GM12878 (cell line): Measurements from ENCODE around the gene SRI. TPM values are rescaled to one million over a fixed set of nuclear protein-coding genes. Genes with fewer than 3 reads are reported as not detected.

Source experiments
- ATF7 ChIP-seq: fragments of 450-650 bp; IDR thresholded peaks from 2 replicates; pipeline ENCODE4 v1.6.1; 2016; ENCODE audit warnings: low read depth, mild to moderate bottlenecking
- CBX3 ChIP-seq: fragments of 200-600 bp; sonication (generic); IDR thresholded peaks from 2 replicates; pipeline ENCODE4 v1.6.1; 2016; ENCODE audit warnings: low read depth, borderline replicate concordance
- CHD2 ChIP-seq: IDR thresholded peaks from 2 replicates; pipeline ENCODE4 v1.6.1; 2011; ENCODE audit warnings: low read depth, low read length, improper control_type of control experiment, borderline replicate concordance
- CREM ChIP-seq: IDR thresholded peaks from 2 replicates; pipeline ENCODE4 v1.6.1; 2014; ENCODE audit warnings: antibody characterized with exemption, low read depth
- DPF2 ChIP-seq: fragments of 450-650 bp; IDR thresholded peaks from 2 replicates; pipeline ENCODE4 v1.6.1; 2017; ENCODE audit warnings: mild to moderate bottlenecking
- ELK1 ChIP-seq: IDR thresholded peaks from 2 replicates; pipeline ENCODE4 v1.6.1; 2012; ENCODE audit warnings: low read depth, low read length, improper control_type of control experiment
- EP300 ChIP-seq, 2 experiments: fragments of 150-350 bp in 1 of 2; IDR thresholded peaks; 2 replicates each; pipeline ENCODE4 v1.6.1; 2011 to 2012; ENCODE audit warnings: low read depth in 2 of 2, low read length in 2 of 2, borderline replicate concordance in 1 of 2, improper control_type of control experiment in 1 of 2, inconsistent platforms in 1 of 2; ENCODE audit not compliant: control insufficient read depth in 1 of 2
- ESRRA ChIP-seq: IDR thresholded peaks from 2 replicates; pipeline ENCODE4 v1.6.1; 2012; ENCODE audit warnings: mild to moderate bottlenecking, low read length, improper control_type of control experiment
- IKZF1 ChIP-seq: fragments of 450-650 bp; conservative IDR thresholded peaks from 2 replicates; pipeline ENCODE4 v1.6.1; 2017; ENCODE audit warnings: antibody characterized with exemption, mild to moderate bottlenecking
- IKZF2 ChIP-seq, 2 experiments: fragments of 450-650 bp; IDR thresholded peaks; 2 replicates each; pipeline ENCODE4 v1.6.1; 2017; ENCODE audit warnings: mild to moderate bottlenecking in 2 of 2, moderate library complexity in 2 of 2
- IRF3 ChIP-seq: fragments of 450-650 bp; IDR thresholded peaks from 2 replicates; pipeline ENCODE4 v1.6.1; 2014; ENCODE audit warnings: mild to moderate bottlenecking
- MEF2A ChIP-seq: IDR thresholded peaks from 2 replicates; pipeline ENCODE4 v1.6.1; 2011; ENCODE audit warnings: low read depth, mild to moderate bottlenecking, low read length, moderate library complexity; ENCODE audit not compliant: insufficient read depth
- MEF2B ChIP-seq: fragments of 450-650 bp; IDR thresholded peaks from 2 replicates; pipeline ENCODE4 v1.6.1; 2018; ENCODE audit warnings: mild to moderate bottlenecking, moderate library complexity; ENCODE audit not compliant: partially characterized antibody, poor library complexity, severe bottlenecking
- MLLT1 ChIP-seq: fragments of 450-650 bp; IDR thresholded peaks from 2 replicates; pipeline ENCODE4 v1.6.1; 2016; ENCODE audit warnings: mild to moderate bottlenecking
- MTA2 ChIP-seq: fragments of 450-650 bp; IDR thresholded peaks from 2 replicates; pipeline ENCODE4 v1.6.1; 2016; ENCODE audit warnings: low read depth, mild to moderate bottlenecking, moderate library complexity
- NBN ChIP-seq: fragments of 450-650 bp; IDR thresholded peaks from 2 replicates; pipeline ENCODE4 v1.6.1; 2016
- RUNX3 ChIP-seq: IDR thresholded peaks from 2 replicates; pipeline ENCODE4 v1.6.1; 2012; ENCODE audit warnings: low read length, inconsistent platforms
- SKIL ChIP-seq: fragments of 450-650 bp; IDR thresholded peaks from 2 replicates; pipeline ENCODE4 v1.6.1; 2017; ENCODE audit warnings: mild to moderate bottlenecking, low read depth, inconsistent platforms; ENCODE audit not compliant: poor library complexity, severe bottlenecking
- SUZ12 ChIP-seq: fragments of 200-600 bp; sonication (generic); IDR thresholded peaks from one replicate; pipeline ENCODE4 v1.6.1; 2018; ENCODE audit warnings: antibody characterized with exemption, mild to moderate bottlenecking; ENCODE audit not compliant: unreplicated experiment
- ZNF24 ChIP-seq: fragments of 450-650 bp; IDR thresholded peaks from 2 replicates; pipeline ENCODE4 v1.6.1; 2017; ENCODE audit warnings: antibody characterized with exemption, mild to moderate bottlenecking
- ZNF274 ChIP-seq: IDR thresholded peaks from one replicate; pipeline ENCODE4 v1.8.0; 2011; ENCODE audit not compliant: insufficient read length, insufficient read depth
- ZZZ3 ChIP-seq: IDR thresholded peaks from 2 replicates; pipeline ENCODE4 v1.6.1; 2011; ENCODE audit warnings: low read depth; ENCODE audit not compliant: control insufficient read depth, insufficient read length
- polyA plus RNA-seq, 11 experiments: library from polyadenylated mRNA; depleted of rRNA in 4 of 11; unstranded in 6 of 11; stranded (reverse) in 5 of 11; fragments of >200 nt; fragmentation: Nextera tagmentation in 4 of 11; fragmentation: Illumina TruSeq in 1 of 11; extraction: Ambion mirVana in 4 of 11; extraction: Trizol in 1 of 11; gene quantifications; 1 replicate in 1 of 11; 2 replicates in 10 of 11; pipeline versions ENCODE4 v1.2.1 to v1.2.3, GENCODE V29; 2011 to 2016; ENCODE audit warnings: inconsistent platforms in 2 of 11, missing spikeins in 2 of 11, low read depth in 1 of 11
- total RNA-seq, 4 experiments: library from RNA; depleted of rRNA in 3 of 4; stranded (reverse); fragments of >200 nt in 3 of 4; fragmentation: Illumina TruSeq in 1 of 4; extraction: Trizol in 1 of 4; gene quantifications; 2 replicates each; pipeline versions ENCODE4 v1.2.1 to v1.2.3, GENCODE V29; 2013 to 2021

The SRI gene
- total and polyA plus RNA-seq, 10 of the 15 experiments (the other 5 are each of a cell fraction or from before 2014, with no cell fraction given), result 94.7 to 588 (median 242) TPM

GRCh38 chr7:88184848-88185304 is 35.0 kb downstream of the SRI start (continued):
- TF ChIP-seq RUNX3, result 0 out of 2 replicates have a peak, but pooled peaks have one; percentile 16
- no peak for TF ChIP-seq ZNF274
- TF ChIP-seq ATF7, result peak; percentile 41; the same call in 1 of the 2 replicates
- TF ChIP-seq MEF2A, result no peak
- peak; percentile 55 for TF ChIP-seq DPF2
- TF ChIP-seq IKZF1, result peak; percentile 54
- no peak for TF ChIP-seq SUZ12
- TF ChIP-seq ZZZ3, result no peak
- no peak for TF ChIP-seq ESRRA
- peak; percentile 66 for TF ChIP-seq SKIL
- TF ChIP-seq MLLT1, result peak; percentile 42; the same call in 1 of the 2 replicates
- TF ChIP-seq MEF2B, result peak; percentile 41
- TF ChIP-seq NBN, result peak; percentile 57; the same call in 1 of the 2 replicates
- no peak for TF ChIP-seq IRF3
- no peak for TF ChIP-seq CREM
- peak; percentile 86 for TF ChIP-seq MTA2
- TF ChIP-seq EP300 (IDR thresholded peaks at IDR 0.05; ENCODE audit: borderline replicate concordance in 1 of 2, control insufficient read depth in 1 of 2, low read depth in 2 of 2, low read length in 2 of 2), result peak in 1 of 2 experiments; percentile 39; a peak in 1 of 4 replicates
- peak in 1 of 2 experiments; percentile 60; a peak in 2 of 4 replicates for TF ChIP-seq IKZF2 (IDR thresholded peaks at IDR 0.05)
- no peak; the same call in 1 of the 2 replicates for TF ChIP-seq ZNF24
- TF ChIP-seq ELK1, result peak; percentile 28; the same call in 1 of the 2 replicates
- TF ChIP-seq CHD2, result no peak
- TF ChIP-seq CBX3, result no peak
